Measurements from ENCODE around the gene THSD4. TPM values are rescaled to one million over a fixed set of nuclear protein-coding genes. Genes with fewer than 3 reads are reported as not detected.

The THSD4 gene
- total RNA-seq, 1 experiment from 2014 or later: 24.2 TPM

GRCh38 chr15:71149646-71150557 is 34.6 kb downstream of the THSD4 start:
- Mint-ChIP-seq H3K9me3 (ENCODE audit: low read depth, unreplicated experiment) (no peaks in the 10 kb centered on the region), H3K27ac (ENCODE audit: unreplicated experiment) (no peak overlapping the region), H3K27me3 (ENCODE audit: unreplicated experiment) (no peaks in the 10 kb centered on the region), H3K4me3 (ENCODE audit: low read depth, unreplicated experiment) (no peak overlapping the region), H3K36me3 (ENCODE audit: insufficient read depth, unreplicated experiment) (peaks cover 8% of the 10 kb centered on the region), H3K4me1 (ENCODE audit: low read depth, unreplicated experiment) (peaks cover 35% of the 10 kb centered on the region)
- intact Hi-C loops (cut with micrococcal nuclease; ENCODE audit: unreplicated experiment): no loop called here
- CTCF ChIA-PET: no interaction called here
- no peak for TF ChIP-seq CTCF (IDR thresholded peaks at IDR 0.05; ENCODE audit: unreplicated experiment)
- BruUV-seq (replicated peaks): no TSS peak
- no peak for DNase-seq

- no TSS peak for BruUV-seq (replicated peaks)
- H3K4me3 Mint-ChIP-seq (ENCODE audit: low read depth, unreplicated experiment): no peak overlapping the region
- TF ChIP-seq CTCF (IDR thresholded peaks at IDR 0.05; ENCODE audit: unreplicated experiment): no peak
- no peaks in the 10 kb centered on the region for H3K27me3 Mint-ChIP-seq (ENCODE audit: unreplicated experiment)
- peaks cover 6% of the 10 kb centered on the region for H3K36me3 Mint-ChIP-seq (ENCODE audit: insufficient read depth, unreplicated experiment)
- no peak overlapping the region for H3K27ac Mint-ChIP-seq (ENCODE audit: unreplicated experiment)
- CTCF ChIA-PET: no interaction called here
- peaks cover 28% of the 10 kb centered on the region for H3K4me1 Mint-ChIP-seq (ENCODE audit: low read depth, unreplicated experiment)
- no peaks in the 10 kb centered on the region for H3K9me3 Mint-ChIP-seq (ENCODE audit: low read depth, unreplicated experiment)
- intact Hi-C loops (cut with micrococcal nuclease; ENCODE audit: unreplicated experiment): no loop called here
- DNase-seq: no peak
Measured at GRCh38 chr15:71151081-71151480, 35.8 kb downstream of the THSD4 start.

- TF ChIP-seq CTCF (IDR thresholded peaks at IDR 0.05; ENCODE audit: unreplicated experiment): no peak
- no TSS peak for BruUV-seq (replicated peaks)
- Mint-ChIP-seq H3K36me3 (ENCODE audit: insufficient read depth, unreplicated experiment) (no peaks in the 10 kb centered on the region), H3K9me3 (ENCODE audit: low read depth, unreplicated experiment) (no peaks in the 10 kb centered on the region), H3K4me1 (ENCODE audit: low read depth, unreplicated experiment) (peaks cover 13% of the 10 kb centered on the region), H3K4me3 (ENCODE audit: low read depth, unreplicated experiment) (no peak overlapping the region), H3K27ac (ENCODE audit: unreplicated experiment) (no peak overlapping the region), H3K27me3 (ENCODE audit: unreplicated experiment) (no peaks in the 10 kb centered on the region)
- CTCF ChIA-PET: interaction anchor here (0.7 kb wide), 1 partner anchor 10 kb away, joined by 3 read pairs; no protein-coding TSS in a partner anchor
- DNase-seq: no peak
- intact Hi-C loops (cut with micrococcal nuclease; ENCODE audit: unreplicated experiment): no loop called here
Measured at GRCh38 chr15:71152542-71152941, 37.3 kb downstream of the THSD4 start.

GRCh38 chr15:71153823-71154524 is 38.7 kb downstream of the THSD4 start:
- intact Hi-C loops (cut with micrococcal nuclease; ENCODE audit: unreplicated experiment): no loop called here
- no peaks in the 10 kb centered on the region for H3K36me3 Mint-ChIP-seq (ENCODE audit: insufficient read depth, unreplicated experiment)
- H3K27me3 Mint-ChIP-seq (ENCODE audit: unreplicated experiment): no peaks in the 10 kb centered on the region
- H3K9me3 Mint-ChIP-seq (ENCODE audit: low read depth, unreplicated experiment): no peaks in the 10 kb centered on the region
- no peak overlapping the region for H3K4me3 Mint-ChIP-seq (ENCODE audit: low read depth, unreplicated experiment)
- BruUV-seq (replicated peaks): no TSS peak
- H3K4me1 Mint-ChIP-seq (ENCODE audit: low read depth, unreplicated experiment): peaks cover 11% of the 10 kb centered on the region
- no peak for DNase-seq
- H3K27ac Mint-ChIP-seq (ENCODE audit: unreplicated experiment): no peak overlapping the region
- TF ChIP-seq CTCF (IDR thresholded peaks at IDR 0.05; ENCODE audit: unreplicated experiment): no peak
- CTCF ChIA-PET: no interaction called here
